DOHH2 (cell line): ENCODE measurements around the gene IDUA.

Experiments used
- EZH2phosphoT487 ChIP-seq: fragments of 200-600 bp; sonication (generic); IDR thresholded peaks from 2 replicates; pipeline ENCODE4 v1.6.1; 2017; ENCODE audit warnings: borderline replicate concordance, mild to moderate bottlenecking, antibody characterized with exemption, low read length, moderate library complexity, mixed read lengths
- TF ChIP-seq, protein P1 (sequence below): fragments of 200-600 bp; sonication (generic); IDR thresholded peaks from one replicate; pipeline ENCODE4 v1.5.1; 2014; ENCODE audit warnings: antibody characterized with exemption, mild to moderate bottlenecking, low read depth, low read length; ENCODE audit not compliant: poor library complexity, severe bottlenecking

DNA sequence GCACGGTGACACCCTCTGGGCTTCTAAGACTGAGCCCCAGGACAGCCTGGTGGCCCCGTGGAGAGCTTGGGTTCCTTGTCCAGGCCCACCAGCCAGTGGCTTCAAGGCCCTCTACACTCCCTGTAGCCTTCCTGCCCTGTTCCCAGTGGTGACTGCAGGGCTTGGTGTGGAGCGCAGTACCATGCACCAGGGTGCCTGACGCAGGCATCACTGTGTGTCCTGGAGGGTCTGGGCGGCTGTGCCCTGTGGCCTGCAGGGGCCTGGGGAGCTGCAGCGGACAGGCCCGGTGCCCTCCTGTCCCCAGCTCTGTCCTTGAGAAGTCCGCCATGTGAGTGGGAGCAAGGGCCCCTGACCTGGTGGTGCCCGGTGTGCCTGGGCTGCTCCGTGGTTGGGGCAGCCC lies 28.9 kb downstream of the IDUA start:
- TF ChIP-seq, protein P1, sequence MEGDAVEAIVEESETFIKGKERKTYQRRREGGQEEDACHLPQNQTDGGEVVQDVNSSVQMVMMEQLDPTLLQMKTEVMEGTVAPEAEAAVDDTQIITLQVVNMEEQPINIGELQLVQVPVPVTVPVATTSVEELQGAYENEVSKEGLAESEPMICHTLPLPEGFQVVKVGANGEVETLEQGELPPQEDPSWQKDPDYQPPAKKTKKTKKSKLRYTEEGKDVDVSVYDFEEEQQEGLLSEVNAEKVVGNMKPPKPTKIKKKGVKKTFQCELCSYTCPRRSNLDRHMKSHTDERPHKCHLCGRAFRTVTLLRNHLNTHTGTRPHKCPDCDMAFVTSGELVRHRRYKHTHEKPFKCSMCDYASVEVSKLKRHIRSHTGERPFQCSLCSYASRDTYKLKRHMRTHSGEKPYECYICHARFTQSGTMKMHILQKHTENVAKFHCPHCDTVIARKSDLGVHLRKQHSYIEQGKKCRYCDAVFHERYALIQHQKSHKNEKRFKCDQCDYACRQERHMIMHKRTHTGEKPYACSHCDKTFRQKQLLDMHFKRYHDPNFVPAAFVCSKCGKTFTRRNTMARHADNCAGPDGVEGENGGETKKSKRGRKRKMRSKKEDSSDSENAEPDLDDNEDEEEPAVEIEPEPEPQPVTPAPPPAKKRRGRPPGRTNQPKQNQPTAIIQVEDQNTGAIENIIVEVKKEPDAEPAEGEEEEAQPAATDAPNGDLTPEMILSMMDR: no peak
- no peak for TF ChIP-seq EZH2phosphoT487
